ENCODE measurements around the gene ZBTB8A.

DNA sequence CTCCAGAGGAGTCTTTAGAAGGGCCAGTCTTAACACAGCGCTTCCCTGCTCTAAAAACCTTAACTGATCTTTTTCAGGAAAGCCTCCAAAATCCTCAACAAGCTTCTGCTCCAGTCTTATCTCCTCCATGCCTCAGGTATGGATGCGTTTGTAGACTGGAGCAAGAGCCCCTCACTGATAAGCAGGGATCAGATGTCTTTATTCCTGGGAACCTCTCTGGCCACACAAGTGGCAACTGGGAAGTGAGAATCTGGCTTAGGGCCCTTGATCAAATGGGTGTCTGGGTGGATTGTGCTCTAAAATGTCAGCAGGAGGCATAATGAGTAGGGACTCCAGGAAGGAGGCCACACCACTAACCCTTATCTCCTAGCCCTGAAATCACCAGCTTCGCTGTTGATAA lies 1.4 kb downstream of the ZBTB8A start:
- no peak for TF ChIP-seq CTCF (conservative IDR thresholded peaks at IDR 0.05; ENCODE audit: low read length)
- TF ChIP-seq EZH2phosphoT487 (IDR thresholded peaks at IDR 0.05; ENCODE audit: borderline replicate concordance, low read depth, low read length): no peak
